GM19467 (cell line): ENCODE data around the gene PI4KA.
"Not testable (repeated sequence)": the region's sequence is repeated elsewhere in the genome, so short reads cannot be mapped to it uniquely, and the experiment has no call there.

Experiments used
- ATAC-seq: cut with Tn5 transposase; IDR thresholded peaks from one replicate; pipeline ENCODE4 v1.9.1; 2021; ENCODE audit warnings: mild to moderate bottlenecking, moderate library complexity; ENCODE audit not compliant: unreplicated experiment

Gene PI4KA

GRCh38 chr22:20779014-20779817, 79.4 kb downstream of the PI4KA start:
- ATAC-seq: no peak

- ATAC-seq: no peak
Observed at GRCh38 chr22:20777420-20778177, 81.0 kb downstream of the PI4KA start.

- ATAC-seq: no peak
Observed at GRCh38 chr22:20776624-20777405, 81.8 kb downstream of the PI4KA start.

- no peak for ATAC-seq
Observed at GRCh38 chr22:20775342-20775895, 83.2 kb downstream of the PI4KA start.

GRCh38 chr22:20774882-20775281, 83.7 kb downstream of the PI4KA start:
- ATAC-seq: no peak

- ATAC-seq: no peak
Observed at GRCh38 chr22:20773793-20774212, 84.8 kb downstream of the PI4KA start, which contains the start of gene SERPIND1. Gene SERPIND1, plus strand, starts transcription at chr22:20774113. Its CDS starts 5,200 bp downstream, at chr22:20779313.

- ATAC-seq: no peak
Observed at GRCh38 chr22:20771918-20772625, 86.5 kb downstream of the PI4KA start.

- not testable (repeated sequence) for ATAC-seq
Observed at GRCh38 chr22:20769496-20769826, 89.2 kb downstream of the PI4KA start.

GRCh38 chr22:20766530-20766929, 92.1 kb downstream of the PI4KA start:
- no peak for ATAC-seq

GRCh38 chr22:20765938-20766337, 92.7 kb downstream of the PI4KA start:
- ATAC-seq: no peak

- no peak for ATAC-seq
Observed at GRCh38 chr22:20764729-20765128, 93.9 kb downstream of the PI4KA start.

- no peak for ATAC-seq
Observed at GRCh38 chr22:20764471-20764720, 94.2 kb downstream of the PI4KA start.

GRCh38 chr22:20763630-20764470, 94.8 kb downstream of the PI4KA start:
- ATAC-seq: no peak

GRCh38 chr22:20762233-20762796, 96.3 kb downstream of the PI4KA start:
- no peak for ATAC-seq

GRCh38 chr22:20761536-20761935, 97.1 kb downstream of the PI4KA start:
- no peak for ATAC-seq

GRCh38 chr22:20760084-20760483, 98.5 kb downstream of the PI4KA start:
- ATAC-seq: no peak

GRCh38 chr22:20758688-20759087, 99.9 kb downstream of the PI4KA start:
- ATAC-seq: no peak

- no peak for ATAC-seq
Observed at GRCh38 chr22:20756846-20757245, 101.8 kb downstream of the PI4KA start.

GRCh38 chr22:20752873-20753272, 105.7 kb downstream of the PI4KA start:
- ATAC-seq: no peak
